Body of pancreas (tissue), 4 donors: ENCODE data around the gene DCANP1. TPM values are rescaled to one million over a fixed set of nuclear protein-coding genes. Genes with fewer than 3 reads are reported as not detected.

Experiments used
- ATAC-seq: fragments of 150-250 bp; one replicate; pipeline ENCODE4 v1.9.1; 2016
- DNase-seq, 4 donors: peaks; one replicate each; pipeline ENCODE4 v3.0.0-alpha.2; 2019
- H3K27ac ChIP-seq, 4 donors: fragments of 200-600 bp; sonication (generic); 1 replicate in 3 of 4; 2 replicates in 1 of 4; pipeline versions ENCODE4 v1.5.1 to v1.6.1; 2016 to 2019; ENCODE audit warnings: mild to moderate bottlenecking in 1 of 4, mixed read lengths in 1 of 4, moderate library complexity in 1 of 4
- H3K27me3 ChIP-seq, 2 donors: fragments of 200-600 bp; sonication (generic); one replicate each; pipeline ENCODE4 v1.6.0; 2016; ENCODE audit warnings: mild to moderate bottlenecking in 1 of 2
- H3K36me3 ChIP-seq, 2 donors: fragments of 200-600 bp; sonication (generic); replicated peaks in 1 of 2; 2 replicates each; pipeline ENCODE4 v1.5.1; 2016; ENCODE audit warnings: low read depth in 2 of 2; ENCODE audit not compliant: insufficient read depth in 1 of 2
- H3K4me1 ChIP-seq: fragments of 200-600 bp; sonication (generic); one replicate; pipeline ENCODE4 v1.6.0; 2016
- H3K4me3 ChIP-seq, 2 donors: fragments of 200-600 bp; sonication (generic); 1 replicate in 1 of 2; 2 replicates in 1 of 2; pipeline ENCODE4 v1.5.1; 2016 to 2019
- H3K9me3 ChIP-seq, 3 donors: fragments of 200-600 bp; sonication (generic); 1 replicate in 2 of 3; 2 replicates in 1 of 3; pipeline ENCODE4 v1.5.1; 2016
- POLR2A ChIP-seq, 3 donors: fragments of 450-650 bp; IDR thresholded peaks; one replicate each; pipeline ENCODE4 v1.6.1; 2016; ENCODE audit warnings: antibody characterized with exemption in 3 of 3, mild to moderate bottlenecking in 2 of 3
- WGBS, 2 donors: methylation state at CpG; one replicate each; pipeline ENCODE4 v1.1.5; 2017; 5-methylcytosine and 5-hydroxymethylcytosine counted together
- intact Hi-C: fragments of 100-400 bp; cut with DNase I; formaldehyde crosslinking; loops from one replicate; pipeline ENCODE4 v1.15.1; 2023
- total RNA-seq, 2 donors: library from RNA; depleted of rRNA; stranded (reverse); fragments of >200 nt; gene quantifications; one replicate each; pipeline ENCODE4 v1.1.0, GENCODE V29; 2016
- TF ChIP-seq, protein P1 (sequence below), 7 experiments: fragments of 450-650 bp in 4 of 7; fragments of 200-600 bp in 3 of 7; sonication (generic) in 3 of 7; IDR thresholded peaks; one replicate each; pipeline ENCODE4 v1.5.1; 2016 to 2019; ENCODE audit warnings: antibody characterized with exemption in 7 of 7

Gene DCANP1
- total RNA-seq, 2 donors from 2014 or later: under 0.01 TPM; not detected in 1

- Histone ChIP-seq H3K4me1 (no peaks in the 10 kb centered on the region), H3K9me3 (no peaks in the 10 kb centered on the region), H3K27me3 (no peaks in the 10 kb centered on the region), H3K27ac (no peak overlapping the region), H3K4me3 (no peak overlapping the region), H3K36me3 (no peaks in the 10 kb centered on the region)
- TF ChIP-seq POLR2A (IDR thresholded peaks at IDR 0.05): no peak
- TF ChIP-seq, protein P1, sequence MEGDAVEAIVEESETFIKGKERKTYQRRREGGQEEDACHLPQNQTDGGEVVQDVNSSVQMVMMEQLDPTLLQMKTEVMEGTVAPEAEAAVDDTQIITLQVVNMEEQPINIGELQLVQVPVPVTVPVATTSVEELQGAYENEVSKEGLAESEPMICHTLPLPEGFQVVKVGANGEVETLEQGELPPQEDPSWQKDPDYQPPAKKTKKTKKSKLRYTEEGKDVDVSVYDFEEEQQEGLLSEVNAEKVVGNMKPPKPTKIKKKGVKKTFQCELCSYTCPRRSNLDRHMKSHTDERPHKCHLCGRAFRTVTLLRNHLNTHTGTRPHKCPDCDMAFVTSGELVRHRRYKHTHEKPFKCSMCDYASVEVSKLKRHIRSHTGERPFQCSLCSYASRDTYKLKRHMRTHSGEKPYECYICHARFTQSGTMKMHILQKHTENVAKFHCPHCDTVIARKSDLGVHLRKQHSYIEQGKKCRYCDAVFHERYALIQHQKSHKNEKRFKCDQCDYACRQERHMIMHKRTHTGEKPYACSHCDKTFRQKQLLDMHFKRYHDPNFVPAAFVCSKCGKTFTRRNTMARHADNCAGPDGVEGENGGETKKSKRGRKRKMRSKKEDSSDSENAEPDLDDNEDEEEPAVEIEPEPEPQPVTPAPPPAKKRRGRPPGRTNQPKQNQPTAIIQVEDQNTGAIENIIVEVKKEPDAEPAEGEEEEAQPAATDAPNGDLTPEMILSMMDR (IDR thresholded peaks at IDR 0.05): no peak
- intact Hi-C loops: no loop called here
- 68 to 74% methylated on average over 5 of the region's 5 CpGs for WGBS, 2 donors
- ATAC-seq (no peak), DNase-seq (no peak)
Measured at GRCh38 chr5:135480511-135480910, 33.4 kb upstream of the DCANP1 start.

DNA sequence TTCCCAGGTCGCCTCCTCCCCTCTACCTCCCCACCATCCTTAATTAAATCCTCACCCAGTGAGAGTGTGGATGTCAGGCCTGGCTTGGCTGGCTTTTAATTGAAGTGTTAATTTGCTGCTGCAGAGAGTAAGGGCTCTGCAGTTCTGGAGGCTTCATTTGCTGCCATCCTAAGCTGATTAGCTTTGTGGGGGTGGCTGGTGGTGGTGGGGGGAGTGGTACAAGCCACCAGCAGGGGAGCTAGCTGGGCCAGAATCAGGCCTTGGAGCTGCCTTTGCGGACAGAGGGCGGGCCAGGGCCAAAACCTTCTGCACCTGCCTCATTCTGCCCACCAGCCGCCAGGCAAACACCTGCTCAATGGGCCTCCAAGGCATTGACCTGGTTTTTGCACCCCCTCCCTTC is 31.8 kb upstream of the DCANP1 start:
- Histone ChIP-seq H3K9me3 (no peaks in the 10 kb centered on the region), H3K36me3 (no peaks in the 10 kb centered on the region), H3K4me3 (no peak overlapping the region), H3K27ac (no peak overlapping the region), H3K4me1 (no peaks in the 10 kb centered on the region), H3K27me3 (no peaks in the 10 kb centered on the region)
- intact Hi-C loops: no loop called here
- ATAC-seq (no peak), DNase-seq (no peak)
- 53 to 76% methylated on average over 3 to 4 of the region's 4 CpGs for WGBS, 2 donors
- TF ChIP-seq POLR2A (IDR thresholded peaks at IDR 0.05): no peak
- TF ChIP-seq, protein P1 (IDR thresholded peaks at IDR 0.05): no peak

DNA sequence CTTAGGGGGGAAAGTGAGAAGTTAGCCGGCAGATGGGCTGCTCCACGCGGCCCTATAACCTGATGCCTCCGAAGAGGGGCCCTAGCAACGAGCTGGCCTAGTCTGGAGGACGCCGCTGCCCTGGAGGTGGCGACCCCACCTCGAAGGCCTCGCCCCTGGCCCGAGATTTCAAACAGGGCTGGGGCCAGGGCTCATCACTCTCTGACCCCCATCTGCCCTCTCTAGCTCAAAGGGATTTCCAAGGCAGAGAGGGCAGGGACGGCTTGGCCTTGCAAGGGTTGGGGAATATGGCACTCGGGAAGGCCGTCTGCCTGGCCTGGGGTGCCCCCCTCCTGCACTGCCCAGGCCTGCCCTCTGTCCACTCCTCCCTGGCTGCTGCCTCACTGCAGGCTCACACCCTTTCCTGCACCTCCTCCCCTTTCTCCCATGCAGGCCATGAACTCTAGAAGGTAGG is 30.5 kb upstream of the DCANP1 start:
- 26 to 39% methylated on average over 10 to 14 of the region's 14 CpGs for WGBS, 2 donors
- Histone ChIP-seq H3K36me3 (no peaks in the 10 kb centered on the region), H3K4me3 (no peak overlapping the region), H3K4me1 (no peaks in the 10 kb centered on the region), H3K9me3 (no peaks in the 10 kb centered on the region), H3K27me3 (no peaks in the 10 kb centered on the region), H3K27ac (no peak overlapping the region)
- intact Hi-C loops: no loop called here
- DNase-seq (no peak), ATAC-seq (no peak)
- TF ChIP-seq, protein P1 (IDR thresholded peaks at IDR 0.05): no peak

- TF ChIP-seq POLR2A (IDR thresholded peaks at IDR 0.05): no peak
- TF ChIP-seq, protein P1 (IDR thresholded peaks at IDR 0.05): no peak
- intact Hi-C loops: no loop called here
- 20 to 26% methylated on average over 23 to 24 of the region's 24 CpGs for WGBS, 2 donors
- DNase-seq (no peak), ATAC-seq (no peak)
- Histone ChIP-seq H3K27ac (no peak overlapping the region), H3K9me3 (no peaks in the 10 kb centered on the region), H3K36me3 (no peaks in the 10 kb centered on the region), H3K4me3 (no peak overlapping the region), H3K27me3 (no peaks in the 10 kb centered on the region), H3K4me1 (no peaks in the 10 kb centered on the region)
Measured at GRCh38 chr5:135476615-135477581, 29.8 kb upstream of the DCANP1 start.
